Skin epidermis (tissue), 12 donors: ENCODE results near the gene IFT80.
"Not testable (repeated sequence)": the region's sequence is repeated elsewhere in the genome, so short reads cannot be mapped to it uniquely, and the experiment has no call there.

Experiments
- H3K27ac ChIP-seq, 21 experiments: fragments of 200-600 bp; sonication (generic) in 11 of 21; one replicate each; pipeline ENCODE4 v1.5.0; 2020; ENCODE audit warnings: mild to moderate bottlenecking in 3 of 21, inconsistent platforms in 2 of 21, moderate library complexity in 2 of 21
- H3K4me3 ChIP-seq, 7 experiments: fragments of 200-600 bp; sonication (generic) in 2 of 7; one replicate each; pipeline ENCODE4 v1.5.0; 2020; ENCODE audit warnings: inconsistent platforms in 2 of 7, mild to moderate bottlenecking in 2 of 7, moderate library complexity in 1 of 7

Gene IFT80

DNA sequence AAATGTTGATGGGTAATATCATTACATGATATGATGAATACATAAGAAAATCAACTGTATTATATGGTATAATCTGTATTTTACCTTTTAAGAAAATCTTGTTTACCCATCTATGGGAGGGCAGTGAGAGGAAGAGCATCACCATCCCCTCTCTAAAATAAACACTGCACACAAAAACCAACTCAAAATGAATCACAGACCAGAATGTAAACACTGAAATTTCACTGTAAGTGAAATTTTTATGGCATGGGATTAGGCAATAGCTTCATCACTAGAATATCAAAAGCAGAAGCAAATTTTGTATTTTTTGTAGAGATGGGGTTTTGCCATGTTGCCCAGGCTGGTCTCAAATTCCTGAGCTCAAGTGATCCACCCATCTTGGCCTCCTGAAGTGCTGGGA lies 26.2 kb downstream of the IFT80 start:
- H3K4me3 ChIP-seq = no peak overlapping the region
- H3K27ac ChIP-seq = no peak overlapping the region

DNA sequence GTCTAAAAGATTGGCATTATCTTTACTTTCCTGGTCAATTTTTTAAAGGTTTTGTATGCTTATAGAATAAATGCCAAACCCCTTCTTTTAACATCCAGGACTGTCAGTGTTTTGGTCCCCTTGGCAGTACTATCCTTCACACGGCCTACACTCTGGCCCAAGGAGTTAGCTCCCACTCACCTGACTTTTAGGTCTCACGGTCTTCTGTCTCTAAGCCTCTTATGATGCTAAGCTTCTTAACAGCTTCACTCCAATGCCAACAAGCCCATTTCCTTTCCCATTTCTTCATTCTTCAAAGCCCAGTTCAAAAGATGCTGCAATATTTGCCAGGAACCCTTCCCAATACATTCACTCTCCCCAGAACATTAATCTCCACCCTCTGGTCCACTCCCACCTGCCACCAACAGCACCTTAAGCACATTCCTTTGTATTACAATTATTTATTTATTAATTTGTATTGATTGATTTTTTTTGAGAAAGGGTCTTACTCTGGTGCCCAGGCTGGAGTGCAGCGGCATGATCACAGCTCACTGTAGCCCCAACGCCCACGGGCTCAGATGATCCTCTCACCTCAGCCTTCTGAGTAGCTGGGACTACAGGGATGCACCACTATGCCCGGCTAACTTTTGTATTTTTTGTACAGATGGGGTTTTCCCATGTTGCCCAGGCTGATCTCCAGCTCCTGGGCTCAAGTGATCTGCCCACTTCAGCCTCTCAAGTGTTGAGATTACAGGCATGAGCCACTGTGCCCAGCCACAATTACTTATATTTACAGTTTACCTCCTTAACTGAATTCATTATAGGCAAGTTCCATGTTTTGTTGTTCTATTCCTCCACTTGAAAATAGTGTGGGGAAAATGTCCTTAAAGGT lies 27.8 kb downstream of the IFT80 start:
- Histone ChIP-seq H3K27ac (no peak overlapping the region), H3K4me3 (no peak overlapping the region)

DNA sequence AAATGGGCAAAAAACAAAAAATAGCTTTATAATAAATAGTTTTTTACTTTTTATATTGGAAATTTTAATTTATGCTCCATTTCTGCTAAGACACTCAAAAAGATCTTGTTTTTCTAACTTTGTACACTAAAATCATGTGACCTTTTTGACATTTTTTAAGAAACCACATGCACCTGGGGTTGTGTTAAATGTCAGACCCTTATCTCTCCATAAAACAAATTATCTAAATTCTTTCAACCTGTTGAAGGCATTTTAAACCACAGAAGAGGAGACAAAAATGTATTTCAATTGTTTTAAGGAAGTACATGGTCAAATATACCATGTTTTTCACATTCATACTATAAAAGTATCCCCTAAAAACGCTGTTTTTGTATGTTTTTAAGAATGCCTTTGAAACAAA lies 29.2 kb downstream of the IFT80 start:
- Histone ChIP-seq H3K4me3 (no peak overlapping the region), H3K27ac (no peak overlapping the region)

DNA sequence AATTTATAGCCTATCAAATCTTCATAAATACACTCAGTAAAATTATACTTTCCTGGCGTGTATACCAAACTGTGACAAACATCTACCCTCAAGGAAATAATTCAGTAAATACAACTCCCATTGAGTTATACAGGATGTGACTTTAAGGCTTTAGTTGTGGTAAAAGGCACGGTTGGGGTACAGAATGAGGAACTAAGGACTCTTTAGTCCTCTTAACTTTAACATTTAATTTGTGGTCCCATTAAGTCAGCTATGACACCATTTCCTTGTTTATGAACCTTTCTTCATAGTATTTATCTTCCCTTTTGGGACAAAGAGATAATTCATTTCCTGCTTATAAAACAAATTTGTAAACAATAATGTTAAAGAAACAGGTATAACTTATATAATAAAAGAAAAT lies 30.2 kb downstream of the IFT80 start:
- Histone ChIP-seq H3K4me3 (no peak overlapping the region), H3K27ac (no peak overlapping the region)

DNA sequence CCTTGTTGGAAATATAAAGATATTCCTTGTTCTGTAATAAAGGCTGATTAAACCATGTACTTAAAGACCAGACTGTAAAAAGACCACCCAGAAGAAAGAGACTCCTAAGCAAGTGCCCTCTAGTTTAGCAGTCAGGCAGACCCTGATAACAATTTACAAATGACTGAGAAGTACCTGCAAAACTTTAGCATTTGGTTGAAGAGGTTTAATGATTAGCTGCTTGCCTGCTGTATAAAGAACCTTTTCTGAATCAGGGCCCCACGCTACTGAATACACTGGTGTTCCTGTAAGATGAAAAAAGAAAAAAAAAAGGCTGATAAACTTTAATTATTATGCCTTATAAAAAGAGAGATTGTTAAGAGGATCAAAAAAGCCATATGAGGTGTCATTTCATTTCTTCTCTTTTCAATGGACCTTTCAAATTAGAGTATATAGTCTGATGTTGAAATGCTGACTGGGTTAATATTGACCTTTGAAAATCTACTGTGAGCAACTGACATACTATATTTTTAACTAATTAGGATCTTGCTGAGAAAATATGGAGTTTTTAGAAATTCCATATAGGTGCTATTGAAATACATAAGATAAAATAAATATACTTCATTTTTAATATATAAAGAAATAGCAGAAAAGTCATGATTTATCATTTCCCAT lies 33.0 kb downstream of the IFT80 start:
- H3K27ac ChIP-seq = no peak overlapping the region
- no peak overlapping the region for H3K4me3 ChIP-seq

DNA sequence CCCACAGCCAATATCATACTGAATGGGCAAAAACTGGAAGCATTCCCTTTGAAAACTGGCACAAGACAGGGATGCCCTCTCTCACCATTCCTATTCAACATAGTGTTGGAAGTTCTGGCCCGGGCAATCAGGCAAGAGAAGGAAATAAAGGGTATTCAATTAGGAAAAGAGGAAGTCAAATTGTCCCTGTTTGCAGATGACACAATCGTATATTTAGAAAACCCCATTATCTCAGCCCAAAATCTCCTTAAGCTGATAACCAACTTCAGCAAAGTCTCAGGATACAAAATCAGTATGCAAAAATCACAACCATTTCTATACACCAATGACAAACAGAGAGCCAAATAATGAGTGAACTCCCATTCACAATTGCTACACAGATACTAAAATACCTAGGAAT lies 36.1 kb downstream of the IFT80 start:
- H3K4me3 ChIP-seq, H3K27ac ChIP-seq: not testable (repeated sequence)

DNA sequence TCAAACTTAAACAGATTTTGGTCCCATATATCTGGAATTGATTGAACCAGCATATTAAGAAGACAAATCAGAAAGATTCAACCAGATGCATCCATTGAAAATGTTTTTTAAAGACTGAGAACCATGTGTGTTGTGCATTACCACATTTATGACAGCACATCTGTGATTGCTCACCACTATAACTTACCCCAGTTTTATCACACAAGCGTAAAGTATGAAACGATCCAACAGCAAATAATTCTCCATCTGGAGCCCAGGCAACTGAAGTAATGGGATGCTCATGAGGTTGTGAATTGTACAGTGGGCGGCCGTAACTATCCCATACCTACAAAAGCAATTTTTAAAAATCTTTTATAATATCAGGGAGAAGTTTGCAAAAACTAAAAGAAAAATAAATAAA lies 43.2 kb downstream of the IFT80 start:
- Histone ChIP-seq H3K27ac (no peak overlapping the region), H3K4me3 (no peak overlapping the region)

DNA sequence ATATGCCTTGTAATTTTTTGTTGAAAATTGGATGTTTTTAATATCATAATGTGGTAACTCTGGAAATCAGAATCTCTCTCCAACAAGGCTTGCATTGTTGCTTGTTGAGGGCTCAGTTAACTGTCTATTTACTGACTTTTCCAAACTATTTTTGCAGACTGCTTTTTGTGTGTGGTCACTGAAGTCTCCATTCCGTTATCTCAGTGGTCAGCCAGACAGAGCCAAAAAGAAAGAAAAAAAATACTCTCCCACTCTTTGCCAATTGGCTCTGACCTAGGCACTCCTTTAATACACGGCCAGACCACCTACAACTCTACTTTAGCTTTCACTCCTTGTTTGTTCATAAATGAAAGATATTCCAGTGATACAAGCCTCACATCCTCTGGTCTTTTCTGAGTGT lies 52.5 kb downstream of the IFT80 start:
- Histone ChIP-seq H3K27ac (no peak overlapping the region), H3K4me3 (no peak overlapping the region)

DNA sequence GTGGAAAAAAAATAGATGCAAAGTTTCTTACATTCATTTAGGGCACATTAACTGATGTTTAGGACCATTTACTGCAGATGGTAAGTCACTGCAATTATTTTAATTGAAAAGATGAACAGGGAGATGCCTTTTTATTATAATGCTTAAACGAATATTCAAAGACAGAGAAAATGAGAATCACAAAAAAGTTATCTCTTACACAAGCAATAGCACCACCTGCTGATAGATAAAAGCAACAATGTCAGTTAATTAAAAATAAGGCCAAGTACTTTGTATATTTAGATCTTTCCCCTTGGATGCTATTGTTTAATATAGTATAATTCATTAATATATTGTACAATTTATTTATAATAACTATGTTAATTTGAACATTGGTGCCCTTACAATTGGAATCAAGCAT lies 55.9 kb downstream of the IFT80 start:
- Histone ChIP-seq H3K4me3 (no peak overlapping the region), H3K27ac (no peak overlapping the region)

DNA sequence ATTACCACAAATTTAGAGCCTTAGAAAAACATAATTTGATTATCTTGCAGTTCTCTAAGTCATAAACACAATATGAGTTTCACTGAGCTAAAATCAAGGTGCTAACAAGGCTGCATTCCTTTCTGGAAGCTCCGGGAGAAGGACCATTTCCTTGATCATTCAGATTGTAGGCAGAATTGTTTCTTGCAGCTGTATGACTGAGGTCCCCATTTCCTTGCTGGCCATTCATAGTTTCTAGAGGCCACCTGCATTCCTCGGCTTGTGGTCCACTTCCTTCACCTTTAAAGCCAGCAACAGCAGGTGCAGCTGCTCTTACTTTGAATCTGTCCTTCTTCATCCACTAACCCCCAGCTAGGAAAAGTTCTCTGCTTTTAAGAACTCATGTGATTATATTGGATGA lies 58.7 kb downstream of the IFT80 start:
- no peak overlapping the region for H3K4me3 ChIP-seq

DNA sequence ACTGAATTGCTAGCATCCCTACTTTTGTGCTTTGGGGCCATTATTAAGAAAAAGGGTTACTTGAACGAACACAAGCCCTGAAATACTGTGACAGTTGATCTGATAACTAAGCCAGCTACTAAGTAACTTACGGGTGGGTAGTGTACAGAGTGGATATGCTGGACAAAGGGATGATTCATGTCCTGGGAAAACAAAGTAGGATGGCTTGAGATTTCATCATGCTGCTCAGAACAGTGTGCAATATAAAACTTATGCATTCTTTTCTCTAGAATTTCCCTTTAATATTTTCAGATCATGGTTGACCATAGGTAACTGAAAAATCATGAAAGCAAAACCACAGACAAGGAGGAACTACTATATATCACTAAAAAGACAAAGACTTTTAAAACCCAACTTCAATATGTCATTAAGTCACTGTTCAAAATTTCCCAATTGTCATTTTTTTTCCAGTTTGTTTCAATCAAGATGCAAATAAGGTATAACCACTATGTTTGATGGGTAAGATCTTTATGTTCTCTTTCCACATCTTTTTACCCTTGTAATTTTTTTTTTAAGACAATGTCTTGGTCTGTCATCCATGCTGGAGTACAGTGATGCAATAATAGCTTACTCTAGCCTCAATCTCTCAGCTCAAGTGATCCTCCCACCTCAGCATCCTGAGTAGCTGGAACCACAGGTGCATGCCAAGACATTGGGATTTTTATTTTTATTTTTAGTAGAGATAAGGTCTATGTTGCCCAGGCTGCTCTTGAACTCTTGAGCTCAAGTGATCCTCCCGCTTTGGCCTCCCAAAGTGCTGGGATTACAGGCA lies 67.7 kb downstream of the IFT80 start:
- Histone ChIP-seq H3K4me3 (no peak overlapping the region), H3K27ac (no peak overlapping the region)

More for the DNA sequence above, 58.7 kb downstream of the IFT80 start:
- H3K27ac ChIP-seq = no peak overlapping the region

DNA sequence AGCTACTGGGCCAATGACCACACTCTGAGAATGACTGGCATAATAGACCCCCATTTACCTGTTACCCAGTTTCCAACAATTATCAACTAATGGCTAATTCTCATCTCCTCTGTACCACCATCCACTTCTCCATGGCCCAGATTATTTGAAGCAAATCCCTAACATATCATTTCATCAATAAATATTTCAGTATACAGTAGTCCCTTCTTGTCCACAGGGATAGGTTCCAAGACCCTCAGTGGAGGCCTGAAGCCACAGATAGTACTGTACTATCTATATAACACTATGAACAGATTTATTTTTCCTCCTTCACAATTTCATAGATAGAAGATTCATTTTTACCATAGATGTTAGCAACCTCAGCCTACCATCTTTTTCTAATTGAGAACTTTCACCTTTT lies 68.3 kb downstream of the IFT80 start:
- Histone ChIP-seq H3K4me3 (no peak overlapping the region), H3K27ac (no peak overlapping the region)

DNA sequence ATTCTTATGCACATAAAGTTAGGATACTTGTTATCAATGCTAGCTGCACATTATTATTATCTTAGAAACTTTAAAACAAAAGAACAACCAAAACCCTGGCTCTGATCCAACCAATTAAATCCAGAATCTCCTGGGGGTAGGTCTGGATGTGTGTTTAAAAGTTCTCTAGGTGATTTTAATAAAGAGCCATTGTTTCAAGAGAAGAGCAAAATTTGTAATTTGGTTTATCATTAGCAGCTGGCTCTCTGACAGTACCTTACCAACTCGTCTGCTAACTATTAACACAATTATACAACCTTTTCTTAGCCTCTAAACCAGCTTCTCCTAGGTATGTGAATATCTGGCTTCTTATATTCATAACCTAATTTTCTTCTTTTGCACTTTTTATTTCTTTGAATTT lies 68.9 kb downstream of the IFT80 start:
- Histone ChIP-seq H3K4me3 (no peak overlapping the region), H3K27ac (no peak overlapping the region)

DNA sequence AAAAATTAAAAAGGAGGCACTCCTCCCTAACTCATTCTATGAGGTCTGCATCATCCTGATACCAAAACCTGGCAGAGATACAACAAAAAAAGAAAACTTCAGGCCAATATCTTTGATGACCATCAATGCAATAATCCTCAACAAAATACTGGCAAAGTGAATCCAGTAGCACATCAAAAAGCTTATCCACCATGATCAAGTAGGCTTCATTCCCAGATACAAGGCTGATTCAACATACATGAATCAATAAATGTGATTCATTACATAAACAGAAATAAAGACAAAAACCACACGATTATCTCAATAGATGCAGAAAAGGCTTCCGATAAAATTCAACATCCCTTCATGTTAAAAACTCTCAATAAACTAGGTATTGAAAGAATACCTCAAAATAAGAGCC lies 72.7 kb downstream of the IFT80 start:
- not testable (repeated sequence) for H3K27ac ChIP-seq, H3K4me3 ChIP-seq

DNA sequence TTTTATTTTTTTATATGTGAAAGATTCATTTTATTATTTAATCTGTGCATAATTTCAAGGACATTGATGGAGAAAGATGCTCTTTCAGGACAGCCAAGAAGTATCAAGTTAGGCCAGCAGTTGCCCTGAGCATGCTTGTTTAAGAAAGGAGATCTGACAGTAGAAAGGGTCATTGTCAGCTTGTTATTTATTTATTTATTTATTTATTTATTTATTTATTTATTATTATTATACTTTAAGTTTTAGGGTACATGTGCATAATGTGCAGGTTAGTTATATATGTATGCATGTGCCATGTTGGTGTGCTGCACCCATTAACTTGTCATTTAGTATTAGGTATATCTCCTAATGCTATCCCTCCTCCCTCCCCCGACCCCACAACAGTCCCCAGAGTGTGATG lies 77.2 kb downstream of the IFT80 start:
- H3K27ac ChIP-seq, H3K4me3 ChIP-seq: not testable (repeated sequence)

DNA sequence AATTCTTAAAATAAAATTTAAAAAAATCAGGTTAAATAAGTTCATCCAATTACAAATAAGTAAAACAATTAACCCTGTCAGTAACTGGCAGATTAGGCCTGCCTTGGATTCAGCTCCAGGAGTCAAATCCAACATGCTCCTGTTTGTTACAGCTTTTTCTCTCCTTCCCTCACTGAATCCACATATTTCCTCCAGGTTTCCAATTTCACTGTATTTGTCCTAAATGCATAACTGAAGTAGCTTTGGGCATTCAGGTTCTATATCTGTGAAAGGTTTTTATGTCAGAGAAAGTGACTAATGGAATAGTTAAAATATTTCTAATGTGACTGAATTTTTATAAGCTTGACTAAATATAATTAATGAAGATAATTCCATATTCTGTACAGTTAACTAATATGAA lies 79.7 kb downstream of the IFT80 start:
- no peak overlapping the region for H3K27ac ChIP-seq

DNA sequence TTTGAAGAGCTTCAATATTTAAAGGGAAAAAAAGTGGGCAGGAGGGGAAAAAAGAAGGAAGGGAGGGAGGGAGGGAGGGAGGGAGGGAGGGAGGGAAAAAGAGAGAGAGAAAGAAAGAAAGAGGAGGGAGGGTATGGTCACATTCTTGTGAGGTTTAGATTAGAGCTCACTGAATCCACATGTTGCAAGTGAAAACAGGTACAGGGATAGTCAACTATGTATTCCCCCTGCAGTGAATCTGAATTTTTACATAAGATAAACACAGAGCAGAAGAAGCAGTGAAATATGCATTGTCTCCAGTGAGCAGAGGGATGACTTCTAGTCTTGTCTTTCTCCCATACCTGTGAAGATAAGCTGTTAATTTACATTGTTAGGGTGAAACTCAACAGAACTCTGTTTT lies 84.0 kb downstream of the IFT80 start:
- Histone ChIP-seq H3K27ac (no peak overlapping the region), H3K4me3 (no peak overlapping the region)

More for the DNA sequence above, 79.7 kb downstream of the IFT80 start:
- no peak overlapping the region for H3K4me3 ChIP-seq

DNA sequence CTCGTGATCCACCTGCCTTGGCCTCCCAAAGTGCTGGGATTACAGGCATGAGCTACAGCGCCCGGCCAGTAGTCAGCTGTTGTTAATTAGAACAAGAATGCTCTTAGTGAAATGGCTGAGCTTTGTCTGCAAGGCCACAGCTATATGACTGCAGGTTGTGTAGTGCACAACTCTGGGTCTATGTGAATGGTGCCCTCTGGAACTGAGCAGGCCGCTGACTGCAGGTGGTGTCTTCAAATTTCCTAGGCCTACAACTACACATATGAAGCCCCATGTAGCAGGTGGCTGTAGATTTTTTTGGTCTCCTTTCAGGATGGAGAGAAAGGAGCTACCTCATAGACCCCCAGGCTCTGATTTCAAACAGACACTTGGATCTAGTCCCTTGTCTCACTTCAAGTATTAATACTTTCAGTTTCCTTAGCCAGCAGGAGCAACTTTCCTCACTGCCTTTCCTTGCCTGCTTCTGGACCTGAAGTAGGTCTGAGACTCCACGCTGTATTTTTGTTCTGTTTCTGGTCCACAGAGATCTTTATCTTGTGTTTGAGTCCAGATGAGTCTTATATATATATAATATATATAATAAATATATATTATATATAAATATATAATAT lies 86.9 kb downstream of the IFT80 start:
- no peak overlapping the region for H3K4me3 ChIP-seq

DNA sequence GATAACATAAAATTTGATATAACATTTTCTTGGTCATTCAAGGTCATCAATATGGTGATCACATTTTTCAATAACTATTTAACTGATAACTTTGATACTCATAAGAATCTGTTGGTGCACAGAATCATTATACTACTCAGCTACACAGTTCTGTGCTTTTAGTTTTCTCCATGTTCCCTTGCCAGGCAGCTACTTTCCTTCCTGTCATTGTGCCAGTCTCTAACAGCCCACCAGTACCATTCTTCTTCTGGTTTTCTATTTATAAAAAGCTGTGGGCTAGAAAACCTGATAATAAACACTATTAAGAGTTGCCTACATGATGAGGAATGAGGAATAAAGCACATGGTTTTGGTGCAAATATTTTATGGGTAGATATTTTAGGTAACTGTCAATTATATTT lies 96.2 kb downstream of the IFT80 start:
- no peak overlapping the region for H3K4me3 ChIP-seq
- no peak overlapping the region for H3K27ac ChIP-seq

More for the DNA sequence above, 86.9 kb downstream of the IFT80 start:
- no peak overlapping the region for H3K27ac ChIP-seq

DNA sequence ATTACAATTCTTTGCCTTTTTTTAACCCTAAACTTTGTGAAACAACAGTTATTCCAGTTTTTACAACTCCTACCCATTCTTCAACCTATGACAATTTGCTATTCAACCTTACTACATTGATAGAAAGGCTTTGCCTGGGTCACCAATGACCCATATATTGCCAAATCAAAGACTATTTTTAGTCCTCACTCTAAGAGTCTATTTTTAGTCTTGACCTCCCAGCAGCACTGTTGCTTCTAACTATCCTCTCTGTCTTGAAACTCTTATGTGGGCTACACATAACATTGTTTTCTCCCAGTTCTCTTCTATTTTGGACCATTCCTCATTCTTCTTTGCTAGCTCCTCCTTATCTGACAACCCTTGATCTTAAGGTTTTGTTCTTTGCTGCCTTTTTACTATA lies 102.4 kb downstream of the IFT80 start:
- Histone ChIP-seq H3K27ac (no peak overlapping the region), H3K4me3 (no peak overlapping the region)
